ENCODE measurements around the gene ARID3B. TPM values are rescaled to one million over a fixed set of nuclear protein-coding genes. Genes with fewer than 3 reads are reported as not detected.
A peak's percentile ranks its signal among the peaks of the same experiment; 100 is the strongest.

The ARID3B gene
- total RNA-seq, 5 donors from 2014 or later (not counting 1 experiment from before 2014, with no cell fraction given): 36.2 to 48.7 (median 42.9) TPM

DNA sequence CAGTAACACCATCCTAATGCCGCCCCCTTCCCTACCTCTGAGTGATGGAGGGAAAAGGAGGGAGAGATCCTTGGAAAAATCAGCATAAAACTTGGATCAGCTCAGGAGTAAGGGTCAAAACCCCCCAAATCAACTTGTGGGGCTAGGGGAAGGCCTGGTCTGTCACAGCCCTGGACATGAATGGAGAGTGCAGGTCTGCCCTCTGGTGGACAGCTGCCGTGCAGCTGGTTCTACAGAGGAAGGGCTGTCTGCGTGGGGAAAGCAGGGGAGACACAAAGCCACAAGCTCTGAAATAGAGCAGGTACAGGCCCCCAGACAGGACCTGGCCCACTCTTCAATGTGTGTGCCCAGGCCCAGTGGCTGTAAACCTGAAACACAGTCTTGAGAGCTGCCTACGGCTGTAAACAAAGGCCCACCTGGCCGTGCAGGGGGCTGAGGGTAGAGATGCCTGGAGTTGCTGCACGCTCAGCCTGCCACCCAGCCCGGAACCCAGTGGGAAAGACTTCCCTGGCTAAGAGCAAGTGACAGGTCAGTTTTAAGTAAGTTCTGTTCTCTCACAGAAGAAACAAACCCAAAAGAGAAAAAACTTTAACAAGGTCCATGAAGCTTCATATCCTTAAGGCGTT lies 91.0 kb downstream of the ARID3B start:
- no peak overlapping the region for H3K4me3 ChIP-seq (ENCODE audit: control insufficient read depth in 1 of 2, extremely low read depth in 1 of 2, low read length in 1 of 2)
- peaks cover 4 to 90% of the 10 kb centered on the region in 2 donors for H3K36me3 ChIP-seq (ENCODE audit: control insufficient read depth in 2 of 2, extremely low read depth in 1 of 2, insufficient read depth in 1 of 2, low read length in 1 of 2)
- H3K4me1 ChIP-seq (ENCODE audit: control insufficient read depth in 1 of 2, extremely low read depth in 1 of 2, insufficient read depth in 2 of 2, low read length in 2 of 2): peaks cover 0 to 21% of the 10 kb centered on the region in 2 experiments
- Mint-ChIP-seq H3K4me1 (peaks cover 12 to 15% (median 13%) of the 10 kb centered on the region in 3 donors), H3K27me3 (no peaks in the 10 kb centered on the region), H3K9me3 (no peaks in the 10 kb centered on the region), H3K27ac (peak overlapping the region; percentile 20 to 39), H3K4me3 (no peak overlapping the region), H3K36me3 (peaks cover 48% of the 10 kb centered on the region)
- ChIA-PET CTCF (interaction anchor here (0.6 to 2.7 kb wide), 11 partner anchors 10 to 142 kb away, joined by 3 to 16 read pairs (median 4); no protein-coding TSS in a partner anchor), POLR2A (interaction anchor here (0.6 kb wide), 2 partner anchors 15 to 228 kb away, joined by 3 read pairs; no protein-coding TSS in a partner anchor)
- no peaks in the 10 kb centered on the region for H3K9me3 ChIP-seq
- H3K27me3 ChIP-seq (replicated peaks in 1 of 2; ENCODE audit: control insufficient read depth in 2 of 2, extremely low read depth in 1 of 2, insufficient read depth in 2 of 2, low read length in 1 of 2): no peaks in the 10 kb centered on the region
- no peak overlapping the region for H3K27ac ChIP-seq (ENCODE audit: low read length)
- WGBS (ENCODE audit: insufficient coverage): 71% methylated on average over 7 of the region's 8 CpGs
- DNase-seq (peak in 31 of 35 experiments; percentile 26 to 71 (median 47)), ATAC-seq (replicated peaks in 1 of 4) (peak; percentile 46 to 61 (median 55))

DNA sequence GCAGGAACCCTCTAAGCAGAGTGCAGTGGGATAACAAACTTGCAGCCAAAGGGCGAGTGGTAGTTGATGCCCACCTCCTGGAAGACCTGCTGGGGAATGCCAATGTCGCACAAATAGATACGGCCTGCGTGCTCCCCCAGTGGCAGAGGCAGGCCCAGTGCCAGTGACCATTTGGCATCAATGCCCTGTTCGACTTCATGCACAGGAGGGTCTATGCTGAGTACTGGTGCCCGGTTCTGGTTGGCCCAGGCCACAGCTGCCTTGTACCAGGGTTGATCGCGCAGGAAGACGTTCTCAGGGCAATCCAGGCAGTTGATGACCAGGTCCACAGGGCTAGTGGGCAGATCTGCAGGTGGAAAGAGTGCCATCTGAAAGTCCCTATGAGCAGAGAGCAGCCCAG lies 91.6 kb downstream of the ARID3B start:
- Histone ChIP-seq H3K4me1 (ENCODE audit: control insufficient read depth in 1 of 2, extremely low read depth in 1 of 2, insufficient read depth in 2 of 2, low read length in 2 of 2) (peaks cover 0 to 16% of the 10 kb centered on the region in 2 experiments), H3K27me3 (replicated peaks in 1 of 2; ENCODE audit: control insufficient read depth in 2 of 2, extremely low read depth in 1 of 2, insufficient read depth in 2 of 2, low read length in 1 of 2) (no peaks in the 10 kb centered on the region), H3K36me3 (ENCODE audit: control insufficient read depth in 2 of 2, extremely low read depth in 1 of 2, insufficient read depth in 1 of 2, low read length in 1 of 2) (peaks cover 4 to 90% of the 10 kb centered on the region in 2 donors), H3K9me3 (no peaks in the 10 kb centered on the region), H3K27ac (ENCODE audit: low read length) (no peak overlapping the region), H3K4me3 (ENCODE audit: control insufficient read depth in 1 of 2, extremely low read depth in 1 of 2, low read length in 1 of 2) (no peak overlapping the region)
- no peak overlapping the region for H3K4me3 Mint-ChIP-seq
- DNase-seq (no peak), ATAC-seq (replicated peaks in 1 of 4) (no peak)
- no peak overlapping the region for H3K27ac Mint-ChIP-seq
- ChIA-PET CTCF (interaction anchor here (0.7 to 5.5 kb wide), 12 partner anchors 9 to 160 kb away, joined by 3 to 47 read pairs (median 4); no protein-coding TSS in a partner anchor), POLR2A (interaction anchor here in 1 of 2 donors (0.5 kb wide), 1 partner anchor 241 kb away, joined by 5 read pairs; no protein-coding TSS in a partner anchor)
- peaks cover 7 to 13% (median 9%) of the 10 kb centered on the region in 3 donors for H3K4me1 Mint-ChIP-seq
- no peaks in the 10 kb centered on the region for H3K27me3 Mint-ChIP-seq
- H3K36me3 Mint-ChIP-seq: peaks cover 44% of the 10 kb centered on the region
- WGBS (ENCODE audit: insufficient coverage): 95% methylated on average over 9 of the region's 9 CpGs
- no peaks in the 10 kb centered on the region for H3K9me3 Mint-ChIP-seq

DNA sequence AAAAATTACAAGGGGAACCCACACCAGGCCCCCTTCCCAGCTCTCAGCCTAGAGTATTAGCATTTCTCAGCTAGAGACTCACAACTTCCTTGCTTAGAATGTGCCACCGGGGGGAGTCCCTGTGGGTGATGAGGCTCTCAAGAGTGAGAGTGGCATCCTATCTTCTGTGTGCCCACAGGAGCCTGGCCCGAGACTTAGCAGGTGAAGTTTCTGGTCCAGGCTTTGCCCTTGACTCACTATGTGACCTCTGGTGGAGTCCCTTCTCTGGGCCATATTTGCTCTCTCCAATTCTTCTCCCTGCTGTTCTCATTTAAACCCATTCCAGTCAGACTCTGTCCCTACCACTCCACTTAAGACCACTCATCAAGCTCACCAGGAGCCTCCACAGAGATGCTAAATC lies 92.8 kb downstream of the ARID3B start:
- Histone ChIP-seq H3K27ac (ENCODE audit: low read length) (no peak overlapping the region), H3K9me3 (no peaks in the 10 kb centered on the region), H3K36me3 (ENCODE audit: control insufficient read depth in 2 of 2, extremely low read depth in 1 of 2, insufficient read depth in 1 of 2, low read length in 1 of 2) (peaks cover 4 to 85% of the 10 kb centered on the region in 2 donors), H3K27me3 (replicated peaks in 1 of 2; ENCODE audit: control insufficient read depth in 2 of 2, extremely low read depth in 1 of 2, insufficient read depth in 2 of 2, low read length in 1 of 2) (no peaks in the 10 kb centered on the region), H3K4me1 (ENCODE audit: control insufficient read depth in 1 of 2, extremely low read depth in 1 of 2, insufficient read depth in 2 of 2, low read length in 2 of 2) (peaks cover 0 to 5% of the 10 kb centered on the region in 2 experiments), H3K4me3 (ENCODE audit: control insufficient read depth in 1 of 2, extremely low read depth in 1 of 2, low read length in 1 of 2) (no peak overlapping the region)
- peaks cover 43% of the 10 kb centered on the region for H3K36me3 Mint-ChIP-seq
- H3K4me1 Mint-ChIP-seq: peaks cover 4 to 7% (median 6%) of the 10 kb centered on the region in 3 donors
- ATAC-seq (replicated peaks in 1 of 4) (no peak), DNase-seq (no peak)
- H3K27me3 Mint-ChIP-seq: no peaks in the 10 kb centered on the region
- ChIA-PET CTCF (interaction anchor here (0.5 to 5.5 kb wide), 13 partner anchors 9 to 939 kb away, joined by 3 to 47 read pairs (median 4); no protein-coding TSS in a partner anchor), POLR2A (interaction anchor here (0.6 to 0.7 kb wide), 3 partner anchors 26 to 177 kb away, joined by 3 to 7 read pairs (median 3); no protein-coding TSS in a partner anchor)
- WGBS (ENCODE audit: insufficient coverage): 84% methylated on average over 2 of the region's 2 CpGs
- no peak overlapping the region for H3K27ac Mint-ChIP-seq
- no peak overlapping the region for H3K4me3 Mint-ChIP-seq
- no peaks in the 10 kb centered on the region for H3K9me3 Mint-ChIP-seq

DNA sequence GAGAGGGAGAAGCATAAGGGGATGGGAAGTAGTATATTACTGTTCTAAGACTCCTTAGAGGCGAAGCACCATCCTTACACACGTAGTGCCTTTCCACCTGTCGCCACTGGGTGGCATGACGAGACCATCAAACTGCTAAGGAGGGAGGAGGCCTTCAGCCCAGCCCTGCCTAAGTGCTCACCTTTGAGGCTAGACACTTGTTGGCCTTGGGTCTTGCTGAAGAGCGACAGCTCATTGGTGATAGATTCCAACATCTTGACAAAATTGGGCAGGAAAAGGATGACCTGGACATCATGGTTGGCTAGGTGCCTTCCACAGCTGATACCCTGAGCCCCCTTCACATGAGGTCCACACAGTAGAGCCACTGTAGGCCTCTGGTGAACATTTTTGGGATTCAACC lies 94.2 kb downstream of the ARID3B start:
- Histone ChIP-seq H3K27ac (ENCODE audit: low read length) (no peak overlapping the region), H3K9me3 (no peaks in the 10 kb centered on the region), H3K4me1 (ENCODE audit: control insufficient read depth in 1 of 2, extremely low read depth in 1 of 2, insufficient read depth in 2 of 2, low read length in 2 of 2) (peaks cover 0 to 5% of the 10 kb centered on the region in 2 experiments), H3K4me3 (ENCODE audit: control insufficient read depth in 1 of 2, extremely low read depth in 1 of 2, low read length in 1 of 2) (no peak overlapping the region), H3K36me3 (ENCODE audit: control insufficient read depth in 2 of 2, extremely low read depth in 1 of 2, insufficient read depth in 1 of 2, low read length in 1 of 2) (peaks cover 4 to 90% of the 10 kb centered on the region in 2 donors), H3K27me3 (replicated peaks in 1 of 2; ENCODE audit: control insufficient read depth in 2 of 2, extremely low read depth in 1 of 2, insufficient read depth in 2 of 2, low read length in 1 of 2) (no peaks in the 10 kb centered on the region)
- 50% methylated on average over 1 of the region's 5 CpGs for WGBS (ENCODE audit: insufficient coverage)
- no peaks in the 10 kb centered on the region for H3K9me3 Mint-ChIP-seq
- ATAC-seq (replicated peaks in 1 of 4): peak; percentile 75 to 86 (median 84)
- H3K36me3 Mint-ChIP-seq: peaks cover 42% of the 10 kb centered on the region
- ChIA-PET POLR2A (interaction anchor here in 1 of 2 donors (0.6 kb wide), 1 partner anchor 10 kb away, joined by 3 read pairs; no protein-coding TSS in a partner anchor), CTCF (interaction anchor here (0.5 to 5.5 kb wide), 17 partner anchors 10 to 361 kb away, joined by 3 to 47 read pairs (median 4); no protein-coding TSS in a partner anchor)
- H3K27me3 Mint-ChIP-seq: no peaks in the 10 kb centered on the region
- DNase-seq: peak; percentile 47 to 85 (median 66)
- no peak overlapping the region for H3K27ac Mint-ChIP-seq
- peaks cover 4 to 7% (median 6%) of the 10 kb centered on the region in 3 donors for H3K4me1 Mint-ChIP-seq
- no peak overlapping the region for H3K4me3 Mint-ChIP-seq

DNA sequence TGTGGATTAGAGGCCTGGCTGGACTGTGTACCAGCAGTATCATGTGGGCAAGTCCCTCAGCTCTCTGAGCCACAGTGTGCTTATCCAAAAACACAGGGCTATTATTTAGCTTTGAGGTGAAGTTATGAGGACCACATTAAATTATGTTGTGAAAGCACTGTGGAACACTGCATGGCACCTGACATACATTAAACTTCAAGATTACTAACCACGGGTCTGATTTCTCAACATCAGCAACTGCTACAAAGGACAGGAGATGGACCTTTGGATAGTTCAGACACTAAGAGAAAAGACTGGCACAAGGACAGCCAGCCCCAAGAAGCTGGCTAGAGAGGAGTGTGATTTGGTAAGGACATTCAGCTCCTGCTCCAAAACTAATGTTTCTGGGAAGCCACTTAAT lies 96.0 kb downstream of the ARID3B start:
- WGBS (ENCODE audit: insufficient coverage): no CpG with 5 or more reads among the region's 1 CpG
- peaks cover under 1 to 3% (median under 1%) of the 10 kb centered on the region in 3 donors for H3K4me1 Mint-ChIP-seq
- no peaks in the 10 kb centered on the region for H3K9me3 Mint-ChIP-seq
- CTCF ChIA-PET: interaction anchor here (1.0 to 5.5 kb wide), 6 partner anchors 123 to 313 kb away, joined by 3 to 39 read pairs (median 6); no protein-coding TSS in a partner anchor
- no peaks in the 10 kb centered on the region for H3K27me3 Mint-ChIP-seq
- no peak overlapping the region for H3K4me3 ChIP-seq (ENCODE audit: control insufficient read depth in 1 of 2, extremely low read depth in 1 of 2, low read length in 1 of 2)
- no peak for ATAC-seq (replicated peaks in 1 of 4)
- H3K27ac ChIP-seq (ENCODE audit: low read length): no peak overlapping the region
- H3K9me3 ChIP-seq: no peaks in the 10 kb centered on the region
- no peak overlapping the region for H3K27ac Mint-ChIP-seq
- H3K36me3 Mint-ChIP-seq: peaks cover 47% of the 10 kb centered on the region
- no peak for DNase-seq
- H3K4me1 ChIP-seq (ENCODE audit: control insufficient read depth in 1 of 2, extremely low read depth in 1 of 2, insufficient read depth in 2 of 2, low read length in 2 of 2): no peaks in the 10 kb centered on the region
- H3K4me3 Mint-ChIP-seq: no peak overlapping the region
- POLR2A ChIA-PET: no interaction called here
- H3K36me3 ChIP-seq (ENCODE audit: control insufficient read depth in 2 of 2, extremely low read depth in 1 of 2, insufficient read depth in 1 of 2, low read length in 1 of 2): peaks cover 4 to 89% of the 10 kb centered on the region in 2 donors
- H3K27me3 ChIP-seq (replicated peaks in 1 of 2; ENCODE audit: control insufficient read depth in 2 of 2, extremely low read depth in 1 of 2, insufficient read depth in 2 of 2, low read length in 1 of 2): no peaks in the 10 kb centered on the region

DNA sequence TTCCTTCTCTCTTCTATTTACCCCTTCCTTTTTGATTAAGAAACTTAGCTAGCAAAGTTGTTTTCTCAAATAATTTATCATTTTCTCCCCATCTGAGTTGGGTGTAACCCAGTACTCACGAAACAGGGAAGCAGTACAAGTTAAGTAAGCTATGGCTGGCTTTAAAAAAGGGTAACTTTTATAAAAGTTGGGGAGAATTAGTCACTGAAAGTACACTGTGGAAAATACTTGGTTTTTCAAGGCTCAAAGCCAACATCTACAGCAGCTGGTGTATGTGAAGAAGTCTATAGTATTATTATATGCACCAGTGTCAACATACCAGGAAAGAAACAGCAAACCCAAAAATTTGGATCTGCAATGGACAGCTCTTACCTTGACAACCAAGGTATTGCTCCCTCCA lies 100.1 kb downstream of the ARID3B start:
- Histone ChIP-seq H3K4me1 (ENCODE audit: control insufficient read depth in 1 of 2, extremely low read depth in 1 of 2, insufficient read depth in 2 of 2, low read length in 2 of 2) (no peaks in the 10 kb centered on the region), H3K9me3 (no peaks in the 10 kb centered on the region), H3K4me3 (ENCODE audit: control insufficient read depth in 1 of 2, extremely low read depth in 1 of 2, low read length in 1 of 2) (no peak overlapping the region), H3K36me3 (ENCODE audit: control insufficient read depth in 2 of 2, extremely low read depth in 1 of 2, insufficient read depth in 1 of 2, low read length in 1 of 2) (peaks cover 7 to 67% of the 10 kb centered on the region in 2 donors), H3K27ac (ENCODE audit: low read length) (no peak overlapping the region), H3K27me3 (replicated peaks in 1 of 2; ENCODE audit: control insufficient read depth in 2 of 2, extremely low read depth in 1 of 2, insufficient read depth in 2 of 2, low read length in 1 of 2) (no peaks in the 10 kb centered on the region)
- no CpG with 5 or more reads among the region's 1 CpG for WGBS (ENCODE audit: insufficient coverage)
- Mint-ChIP-seq H3K36me3 (peaks cover 29% of the 10 kb centered on the region), H3K9me3 (no peaks in the 10 kb centered on the region), H3K4me3 (no peak overlapping the region), H3K4me1 (peaks cover 3 to 10% (median 6%) of the 10 kb centered on the region in 3 donors), H3K27ac (peak overlapping the region in 1 of 2 donors; percentile 36), H3K27me3 (no peaks in the 10 kb centered on the region)
- POLR2A ChIA-PET: no interaction called here
- CTCF ChIA-PET: interaction anchor here in 1 of 2 donors (1.4 kb wide), 1 partner anchor 9 kb away, joined by 5 read pairs; no protein-coding TSS in a partner anchor
- ATAC-seq (replicated peaks in 1 of 4) (no peak), DNase-seq (no peak)
